Posterior cingulate gyrus (tissue), 11 donors: ENCODE measurements around the gene FRS2.
A peak's percentile ranks its signal among the peaks of the same experiment; 100 is the strongest.

ENCODE experiments used
- DNase-seq, 10 donors: peaks; one replicate each; pipeline versions ENCODE4 v3.0.0 to v3.0.0-alpha.2; 2020 to 2021; ENCODE audit warnings: mixed read lengths in 3 of 10
- intact Hi-C: fragments of 100-400 bp; cut with DNase I; formaldehyde crosslinking; loops from one replicate; pipeline ENCODE4 v1.15.1; 2023

Gene FRS2

GRCh38 chr12:69459477-69459876 lies 10.7 kb upstream of the FRS2 start:
- intact Hi-C loops, result no loop called here
- peak in 4 of 10 donors; percentile 11 to 65 (median 49) for DNase-seq

DNA sequence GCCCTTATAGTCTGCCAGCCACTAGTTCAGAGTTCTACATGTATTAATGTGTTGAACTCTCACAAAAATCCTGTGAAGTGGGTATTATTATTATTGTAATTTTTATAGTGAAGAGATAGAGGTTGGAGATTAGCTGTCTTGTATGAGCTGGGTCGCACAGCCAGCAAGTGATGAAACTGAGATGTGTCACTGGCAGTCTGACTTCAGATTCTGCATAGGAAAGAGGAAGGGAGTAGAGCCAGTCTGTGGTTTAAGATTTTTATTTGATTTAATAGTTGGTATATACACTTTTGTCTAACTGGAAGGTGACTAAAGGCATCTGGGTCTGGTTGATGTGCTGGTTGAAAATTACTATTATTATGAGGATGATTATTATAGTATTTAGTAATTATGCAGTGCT lies 5.8 kb upstream of the FRS2 start:
- intact Hi-C loops, result loop anchor here (10.0 kb wide), 1 partner anchor 50 kb away; no protein-coding TSS in a partner anchor
- no peak for DNase-seq

DNA sequence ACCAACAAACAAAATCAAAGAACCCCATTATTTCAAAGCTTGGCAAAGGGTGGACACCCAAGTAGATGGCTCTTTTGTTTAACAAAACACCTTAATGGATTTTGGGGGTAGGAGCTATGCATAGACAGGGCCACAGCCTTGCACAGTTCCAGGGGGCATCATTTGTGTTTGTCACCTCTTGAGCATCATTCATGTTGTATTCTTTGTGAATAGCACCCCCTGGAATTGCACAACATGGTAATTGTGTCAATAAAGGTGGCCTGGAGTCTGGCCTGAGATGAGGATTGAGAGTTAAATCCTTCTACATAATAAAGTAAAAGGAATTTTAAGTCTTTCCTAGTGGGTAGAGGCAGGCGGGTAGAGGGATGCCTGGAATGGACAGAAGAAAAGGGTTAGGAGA lies 3.3 kb upstream of the FRS2 start:
- intact Hi-C loops, result loop anchor here (10.0 kb wide), 1 partner anchor 52 kb away; no protein-coding TSS in a partner anchor
- no peak for DNase-seq

DNA sequence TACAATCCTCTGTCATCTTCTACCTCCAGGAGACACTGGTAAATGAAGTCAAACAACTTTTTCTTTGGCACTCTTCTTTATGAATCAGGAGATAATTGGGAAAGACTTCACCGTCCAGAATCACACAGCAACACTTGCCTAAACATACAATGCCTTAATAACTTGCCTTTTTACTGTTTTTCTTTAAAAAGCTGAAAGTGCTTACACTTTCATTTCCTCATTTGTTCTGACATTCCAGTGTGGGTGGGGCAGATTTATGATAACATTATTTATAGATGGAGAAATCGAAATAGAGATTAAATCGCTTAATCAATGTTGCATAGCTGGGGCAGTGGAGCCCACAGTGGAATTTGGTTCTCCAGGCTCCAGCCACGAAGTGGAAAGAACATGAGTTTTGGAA lies 2.8 kb upstream of the FRS2 start:
- intact Hi-C loops, result loop anchor here (10.0 kb wide), 1 partner anchor 53 kb away; no protein-coding TSS in a partner anchor
- no peak for DNase-seq

- intact Hi-C loops, result loop anchor here (10.0 kb wide), 1 partner anchor 54 kb away; no protein-coding TSS in a partner anchor
- DNase-seq, result no peak
These were observed 1.8 kb upstream of the FRS2 start for GRCh38 chr12:69468237-69469026.

- DNase-seq, result no peak
- intact Hi-C loops, result loop anchor here (10.0 kb wide), 2 partner anchors 55 to 95 kb away; no protein-coding TSS in a partner anchor
These were observed 367 bp upstream of the FRS2 start for GRCh38 chr12:69469854-69470188.

DNA sequence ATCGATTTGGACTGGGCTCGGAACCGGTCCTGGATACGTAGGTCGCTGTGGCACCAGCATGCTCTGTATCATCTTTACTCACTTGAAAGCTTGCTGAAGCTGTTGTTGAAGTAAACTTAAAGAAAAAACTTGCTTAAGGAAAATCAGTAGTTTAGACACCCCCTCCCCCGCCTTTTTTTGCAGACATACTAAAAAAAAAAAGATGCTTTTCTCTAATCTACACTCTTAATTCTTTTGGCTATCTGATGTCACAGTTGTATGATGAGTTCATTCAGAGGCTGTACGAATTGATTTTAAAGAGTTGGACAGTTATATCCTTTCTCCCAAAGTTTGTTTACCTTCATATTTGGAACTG lies 865 bp downstream of the FRS2 start:
- intact Hi-C loops, result loop anchor here (10.0 kb wide), 1 partner anchor 94 kb away; no protein-coding TSS in a partner anchor
- no peak for DNase-seq

- intact Hi-C loops, result loop anchor here (10.0 kb wide), 1 partner anchor 93 kb away; no protein-coding TSS in a partner anchor
- DNase-seq, result no peak
These were observed 1.6 kb downstream of the FRS2 start for GRCh38 chr12:69471667-69472385.

- no peak for DNase-seq
- intact Hi-C loops, result loop anchor here (10.0 kb wide), 1 partner anchor 92 kb away; no protein-coding TSS in a partner anchor
These were observed 3.1 kb downstream of the FRS2 start for GRCh38 chr12:69473262-69473661.

DNA sequence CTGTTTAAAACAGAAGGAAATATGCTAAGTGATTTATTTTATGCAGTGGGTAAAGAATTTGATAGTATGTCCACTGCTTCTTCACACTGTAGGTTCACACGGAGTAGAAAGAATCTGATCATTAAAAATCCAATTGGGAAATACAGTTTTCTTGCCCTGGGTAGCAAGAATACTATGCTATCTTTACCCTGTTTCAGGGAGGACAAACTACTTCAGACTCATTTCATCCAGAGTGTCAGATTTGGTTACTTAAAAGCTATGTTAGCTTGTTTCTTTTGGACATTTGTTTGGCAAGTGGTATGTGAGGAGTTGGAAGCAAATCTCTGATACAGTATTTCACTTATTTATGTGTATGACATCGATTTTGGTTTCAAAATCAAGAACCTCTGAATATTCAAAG lies 4.3 kb downstream of the FRS2 start:
- intact Hi-C loops, result loop anchor here (10.0 kb wide), 1 partner anchor 90 kb away; no protein-coding TSS in a partner anchor
- no peak for DNase-seq

- intact Hi-C loops, result loop anchor here (10.0 kb wide), 1 partner anchor 89 kb away; no protein-coding TSS in a partner anchor
- no peak for DNase-seq
These were observed 5.2 kb downstream of the FRS2 start for GRCh38 chr12:69475237-69475975.

- DNase-seq, result no peak
- intact Hi-C loops, result loop anchor here (10.0 kb wide), 1 partner anchor 88 kb away; no protein-coding TSS in a partner anchor
These were observed 6.3 kb downstream of the FRS2 start for GRCh38 chr12:69476276-69477017.

- intact Hi-C loops, result loop anchor here (10.0 kb wide), 1 partner anchor 85 kb away; no protein-coding TSS in a partner anchor
- no peak for DNase-seq
These were observed 9.5 kb downstream of the FRS2 start for GRCh38 chr12:69479675-69480074.

- intact Hi-C loops, result no loop called here
- no peak for DNase-seq
These were observed 10.5 kb downstream of the FRS2 start for GRCh38 chr12:69480698-69481097.

GRCh38 chr12:69481133-69481532 lies 10.9 kb downstream of the FRS2 start:
- intact Hi-C loops, result no loop called here
- no peak for DNase-seq

DNA sequence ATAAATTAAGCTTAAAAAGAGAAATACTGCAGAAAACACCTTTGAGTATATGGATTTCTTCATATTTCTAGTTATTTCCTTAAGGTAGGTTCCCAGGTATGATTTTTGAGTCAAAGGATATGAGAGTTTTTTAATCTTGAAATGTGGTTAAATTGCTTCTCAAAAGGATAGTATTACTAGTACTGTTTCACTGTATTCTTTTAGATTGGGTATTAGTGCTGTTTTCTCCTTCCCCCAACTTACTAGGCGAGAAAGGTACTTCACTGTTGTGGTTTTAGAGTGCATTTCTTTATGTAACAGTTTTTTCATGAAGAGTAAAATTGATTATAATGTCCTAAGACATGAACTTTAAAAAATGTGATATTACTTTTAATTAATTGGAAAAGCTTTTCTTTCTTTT lies 13.5 kb downstream of the FRS2 start:
- intact Hi-C loops, result no loop called here
- no peak for DNase-seq

- DNase-seq, result no peak
- intact Hi-C loops, result no loop called here
These were observed 14.2 kb downstream of the FRS2 start for GRCh38 chr12:69484428-69484827.

DNA sequence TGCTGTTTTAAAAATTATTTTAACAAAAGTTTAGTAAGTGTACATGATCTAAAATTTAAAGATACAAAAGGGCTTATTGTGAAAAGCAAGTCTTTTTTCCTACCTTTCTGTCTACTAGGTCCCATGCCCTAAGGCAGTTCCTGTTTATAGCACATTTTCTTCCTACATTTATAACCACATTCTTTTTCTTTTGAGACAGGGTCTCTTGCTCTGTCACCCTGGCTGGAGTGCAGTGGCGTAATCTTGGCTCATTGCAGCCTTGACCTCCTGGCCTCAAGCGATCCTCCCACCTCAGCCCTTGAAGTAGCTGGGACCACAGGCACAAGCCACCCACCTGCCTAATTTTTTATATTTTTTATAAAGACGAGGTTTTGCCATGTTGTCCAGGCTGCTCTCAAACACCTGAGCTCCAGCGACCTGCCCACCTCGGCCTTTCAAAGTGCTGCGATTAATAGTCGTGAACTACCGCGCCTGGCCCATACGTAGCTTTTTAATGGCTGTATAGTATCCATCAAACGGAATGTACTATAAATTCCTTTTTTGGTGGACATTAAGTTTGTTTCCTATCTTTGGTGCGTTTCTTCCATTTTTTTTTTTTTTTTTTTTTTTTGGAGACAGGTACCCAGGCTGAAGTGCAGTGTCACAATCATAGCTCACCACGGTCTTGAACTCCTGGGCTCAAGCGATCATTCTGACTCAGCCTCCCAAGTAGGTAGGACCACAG lies 20.9 kb downstream of the FRS2 start:
- intact Hi-C loops, result no loop called here

GRCh38 chr12:69492739-69493138 lies 22.6 kb downstream of the FRS2 start:
- intact Hi-C loops, result no loop called here
- no peak for DNase-seq

More for the DNA sequence above, 20.9 kb downstream of the FRS2 start:
- DNase-seq, result no peak
